AG09319 (cell line): ENCODE results near the gene LTA4H.
A peak's percentile ranks its signal among the peaks of the same experiment; 100 is the strongest.

Experiments
- DNase-seq: peaks from one replicate; pipeline ENCODE4 v3.0.0-alpha.2; 2010; ENCODE audit warnings: low read depth; ENCODE audit errors: extremely low read depth
- CTCF ChIP-seq: IDR thresholded peaks from 2 replicates; pipeline ENCODE4 v1.5.1; 2011; ENCODE audit warnings: low read depth, mild to moderate bottlenecking, inconsistent platforms, low read length, moderate library complexity

The LTA4H gene

DNA sequence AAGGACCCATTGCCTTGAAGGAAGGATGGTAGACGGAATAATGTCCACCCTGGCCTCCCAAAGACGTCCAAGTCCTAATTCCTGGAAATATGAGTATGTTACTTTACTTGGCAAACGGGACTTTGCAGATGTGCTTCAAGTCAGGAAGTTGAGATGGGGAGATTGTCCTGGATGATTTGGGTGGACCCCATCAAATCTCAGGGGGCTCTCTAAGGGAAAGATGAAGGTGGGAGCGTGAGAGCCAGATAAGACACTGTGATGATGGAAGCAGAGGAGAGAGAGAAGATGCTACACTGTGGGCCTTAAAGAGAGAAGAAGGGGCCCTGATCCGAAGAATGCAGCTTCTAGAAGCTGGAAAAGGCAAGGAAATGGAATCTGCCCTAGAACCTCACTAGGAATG, 29.6 kb upstream of the LTA4H start:
- no peak for DNase-seq
- TF ChIP-seq CTCF, result no peak

- DNase-seq, result no peak
- no peak for TF ChIP-seq CTCF
Measured at GRCh38 chr12:96064271-96064670, 28.9 kb upstream of the LTA4H start.

DNA sequence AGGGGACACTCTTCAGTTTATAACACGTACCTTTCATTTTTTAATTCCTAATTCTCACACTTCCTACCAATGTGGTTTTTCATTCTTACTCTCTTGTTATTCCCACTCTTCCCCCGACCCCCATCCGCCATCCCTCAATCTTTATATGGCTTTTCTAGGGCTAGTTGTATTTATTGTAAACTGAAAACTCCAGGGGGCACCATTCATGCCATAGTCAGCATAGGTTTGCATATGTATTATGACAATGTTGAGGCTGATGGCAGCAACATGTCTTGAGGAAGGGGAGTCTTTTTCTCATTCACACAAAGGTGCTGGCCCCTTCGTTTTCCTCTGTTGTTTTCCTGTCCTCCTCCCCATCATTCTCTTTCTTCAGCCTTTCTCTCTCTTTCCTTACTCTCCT, 27.7 kb upstream of the LTA4H start:
- no peak; the same call in 1 of the 2 replicates for TF ChIP-seq CTCF
- DNase-seq, result no peak

DNA sequence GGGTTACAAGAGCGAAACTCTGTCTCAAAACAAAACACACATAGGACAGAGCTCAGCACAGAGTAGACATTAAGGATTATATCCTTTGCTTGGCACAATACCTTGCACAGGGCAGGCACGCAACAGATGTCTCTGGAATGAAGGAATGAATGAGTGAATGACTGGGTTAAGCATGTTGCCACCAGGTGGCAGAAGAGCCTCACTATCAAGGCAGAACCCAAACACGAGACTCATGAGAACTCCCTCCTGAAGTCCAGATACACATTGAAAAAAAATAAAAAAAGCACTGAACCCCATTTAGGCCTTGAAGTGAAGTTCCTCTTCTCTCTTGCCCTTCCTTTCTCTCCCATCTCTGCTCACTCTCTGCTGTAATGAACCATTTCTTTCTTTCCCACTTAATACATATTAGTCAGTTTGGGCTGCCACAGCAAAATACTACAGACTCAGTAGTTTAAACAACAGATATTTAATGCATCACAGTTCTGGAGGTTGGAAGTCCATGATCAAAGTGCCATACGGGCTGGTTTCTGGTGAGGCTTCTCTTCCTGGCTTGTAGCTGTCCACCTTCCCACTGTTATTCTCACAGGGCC, 26.6 kb upstream of the LTA4H start:
- TF ChIP-seq CTCF, result peak; percentile 74
- peak; percentile 74 for DNase-seq

- DNase-seq, result no peak
- no peak for TF ChIP-seq CTCF
Measured at GRCh38 chr12:96061323-96061722, 25.9 kb upstream of the LTA4H start.

- TF ChIP-seq CTCF, result no peak
Measured at GRCh38 chr12:96060041-96060440, 24.7 kb upstream of the LTA4H start.

GRCh38 chr12:96057986-96058553, 22.7 kb upstream of the LTA4H start:
- DNase-seq, result no peak
- TF ChIP-seq CTCF, result no peak

More at GRCh38 chr12:96060041-96060440, 24.7 kb upstream of the LTA4H start:
- DNase-seq, result no peak
